ENCODE data around the gene EGLN3. TPM values are rescaled to one million over a fixed set of nuclear protein-coding genes. Genes with fewer than 3 reads are reported as not detected.
A peak's percentile ranks its signal among the peaks of the same experiment; 100 is the strongest.

The EGLN3 gene
- total RNA-seq, 1 donor: 0.86 TPM

DNA sequence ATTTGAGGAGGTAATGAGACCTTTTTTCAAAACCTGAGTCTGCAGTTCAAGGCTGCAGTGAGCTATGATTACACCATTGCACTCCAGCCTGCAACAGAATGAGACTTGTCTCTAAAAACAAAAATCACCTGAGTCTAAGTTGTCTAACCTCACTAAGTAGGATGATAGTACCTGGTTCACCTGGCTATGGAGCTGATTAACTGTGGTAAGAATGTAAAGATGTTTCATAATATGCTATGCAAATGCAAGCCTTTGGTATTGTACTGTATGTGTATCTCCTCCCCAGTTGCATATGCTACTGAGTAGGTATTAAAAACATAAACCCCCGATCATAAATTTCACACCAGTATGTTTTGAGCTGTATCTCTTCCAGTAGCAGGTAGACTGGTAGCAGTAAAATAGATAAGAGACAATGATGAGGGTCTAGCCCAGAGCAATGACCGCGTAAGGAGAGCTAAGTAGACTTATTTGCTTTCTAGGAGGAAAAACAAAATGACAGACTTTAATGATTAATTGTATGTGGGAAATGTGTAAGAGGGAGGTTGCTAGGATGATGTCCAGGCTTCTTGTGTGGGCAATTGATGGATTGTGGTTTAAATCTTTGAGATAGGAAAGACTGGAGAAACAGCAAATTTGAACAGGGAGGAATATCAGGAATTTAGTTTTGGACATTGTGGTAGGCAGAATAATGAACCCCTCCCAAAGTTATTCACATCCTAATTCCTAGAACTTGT is 41.6 kb upstream of the EGLN3 start:
- TF ChIP-seq, protein P1, sequence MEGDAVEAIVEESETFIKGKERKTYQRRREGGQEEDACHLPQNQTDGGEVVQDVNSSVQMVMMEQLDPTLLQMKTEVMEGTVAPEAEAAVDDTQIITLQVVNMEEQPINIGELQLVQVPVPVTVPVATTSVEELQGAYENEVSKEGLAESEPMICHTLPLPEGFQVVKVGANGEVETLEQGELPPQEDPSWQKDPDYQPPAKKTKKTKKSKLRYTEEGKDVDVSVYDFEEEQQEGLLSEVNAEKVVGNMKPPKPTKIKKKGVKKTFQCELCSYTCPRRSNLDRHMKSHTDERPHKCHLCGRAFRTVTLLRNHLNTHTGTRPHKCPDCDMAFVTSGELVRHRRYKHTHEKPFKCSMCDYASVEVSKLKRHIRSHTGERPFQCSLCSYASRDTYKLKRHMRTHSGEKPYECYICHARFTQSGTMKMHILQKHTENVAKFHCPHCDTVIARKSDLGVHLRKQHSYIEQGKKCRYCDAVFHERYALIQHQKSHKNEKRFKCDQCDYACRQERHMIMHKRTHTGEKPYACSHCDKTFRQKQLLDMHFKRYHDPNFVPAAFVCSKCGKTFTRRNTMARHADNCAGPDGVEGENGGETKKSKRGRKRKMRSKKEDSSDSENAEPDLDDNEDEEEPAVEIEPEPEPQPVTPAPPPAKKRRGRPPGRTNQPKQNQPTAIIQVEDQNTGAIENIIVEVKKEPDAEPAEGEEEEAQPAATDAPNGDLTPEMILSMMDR (IDR thresholded peaks at IDR 0.05; ENCODE audit: insufficient read depth, low read depth, low read length): no peak
- H3K4me3 ChIP-seq (ENCODE audit: low read depth, low read length): no peak overlapping the region
- no peak for DNase-seq (ENCODE audit: low read depth)

DNA sequence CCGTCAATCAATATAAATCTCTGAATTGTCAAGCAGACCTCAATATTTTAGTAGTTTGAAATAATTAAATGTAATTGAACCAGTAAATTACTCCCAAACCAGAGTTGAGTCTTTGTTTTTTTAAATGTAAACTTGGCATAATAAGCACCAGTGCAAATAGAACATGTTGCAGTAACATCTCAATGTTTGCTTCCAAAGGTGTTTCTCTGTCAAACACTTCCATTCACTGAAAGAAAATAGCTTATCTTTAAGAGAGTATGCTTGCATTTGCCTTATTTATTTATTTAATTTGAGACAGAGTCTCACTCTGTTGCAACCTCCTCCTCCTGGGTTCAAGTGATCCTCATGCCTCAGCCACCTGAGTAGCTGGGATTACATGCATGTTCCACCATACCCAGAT is 39.9 kb upstream of the EGLN3 start:
- DNase-seq (ENCODE audit: low read depth): no peak
- H3K4me3 ChIP-seq (ENCODE audit: low read depth, low read length): no peak overlapping the region
- TF ChIP-seq, protein P1 (IDR thresholded peaks at IDR 0.05; ENCODE audit: insufficient read depth, low read depth, low read length): no peak

DNA sequence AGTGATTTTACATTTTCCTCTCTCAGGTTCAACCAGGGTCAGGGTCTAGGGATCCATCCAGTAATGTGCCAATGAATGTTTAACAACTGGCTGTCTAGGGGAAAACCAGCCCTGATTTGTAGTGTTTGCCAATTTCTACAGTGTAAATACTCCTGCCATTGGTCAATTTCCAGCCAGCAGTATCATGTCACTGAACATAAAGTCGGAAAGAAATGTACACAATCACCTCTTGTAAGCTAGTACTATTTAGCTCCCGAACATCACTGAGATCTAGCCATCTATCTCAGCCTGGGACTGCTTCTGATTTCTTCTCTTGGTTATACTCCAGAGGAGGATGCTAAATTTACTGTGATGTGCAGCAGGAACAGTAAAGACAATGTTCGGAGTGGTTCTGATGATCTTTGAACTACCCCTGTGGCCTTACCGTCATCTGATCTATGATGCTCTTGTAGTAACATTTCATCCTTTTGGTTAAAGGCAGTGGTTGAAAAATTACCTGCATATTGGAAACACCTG is 36.7 kb upstream of the EGLN3 start:
- TF ChIP-seq, protein P1 (IDR thresholded peaks at IDR 0.05; ENCODE audit: insufficient read depth, low read depth, low read length): no peak
- no peak for DNase-seq (ENCODE audit: low read depth)
- no peak overlapping the region for H3K4me3 ChIP-seq (ENCODE audit: low read depth, low read length)

DNA sequence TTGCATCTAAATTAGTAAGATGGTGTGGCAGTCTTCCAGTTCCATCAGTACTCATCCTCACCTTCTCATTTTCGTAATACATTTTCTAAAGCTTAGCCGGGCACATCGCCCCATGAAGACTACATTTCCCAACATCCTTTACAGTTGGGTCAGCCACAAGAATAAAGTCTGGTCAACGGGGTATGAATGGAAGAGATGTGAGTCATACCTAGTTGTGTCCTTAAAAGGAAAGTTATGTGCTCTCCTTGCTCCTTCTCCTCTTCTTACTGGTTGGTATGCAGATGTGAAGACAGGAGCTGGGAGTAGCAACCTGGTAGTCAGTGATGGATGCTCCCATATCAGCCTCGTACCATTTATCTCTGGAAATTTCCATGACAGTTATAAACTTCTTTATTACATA is 35.9 kb upstream of the EGLN3 start:
- DNase-seq (ENCODE audit: low read depth): peak; percentile 58
- TF ChIP-seq, protein P1 (IDR thresholded peaks at IDR 0.05; ENCODE audit: insufficient read depth, low read depth, low read length): no peak
- no peak overlapping the region for H3K4me3 ChIP-seq (ENCODE audit: low read depth, low read length)

DNA sequence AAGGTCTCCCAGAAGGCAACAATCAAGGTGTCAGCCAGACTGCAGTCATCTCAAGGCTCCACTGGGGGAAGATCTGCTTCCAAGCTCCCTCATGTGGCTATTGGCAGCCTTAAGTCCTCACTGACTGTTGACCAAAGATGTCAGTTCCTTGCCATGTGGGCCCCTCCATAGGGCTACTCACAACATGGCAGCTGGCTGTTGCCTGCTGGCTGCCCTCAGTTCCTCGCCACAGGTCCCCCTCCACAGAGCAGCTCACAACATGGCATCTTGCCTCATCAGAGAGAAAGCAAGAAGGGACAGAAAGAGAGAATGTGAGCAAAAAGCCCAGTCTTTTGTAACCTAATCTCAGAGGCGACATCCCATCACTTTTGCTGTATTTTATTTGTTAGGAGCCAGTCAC is 34.4 kb upstream of the EGLN3 start:
- DNase-seq (ENCODE audit: low read depth): no peak
- TF ChIP-seq, protein P1 (IDR thresholded peaks at IDR 0.05; ENCODE audit: insufficient read depth, low read depth, low read length): no peak
- H3K4me3 ChIP-seq (ENCODE audit: low read depth, low read length): no peak overlapping the region

DNA sequence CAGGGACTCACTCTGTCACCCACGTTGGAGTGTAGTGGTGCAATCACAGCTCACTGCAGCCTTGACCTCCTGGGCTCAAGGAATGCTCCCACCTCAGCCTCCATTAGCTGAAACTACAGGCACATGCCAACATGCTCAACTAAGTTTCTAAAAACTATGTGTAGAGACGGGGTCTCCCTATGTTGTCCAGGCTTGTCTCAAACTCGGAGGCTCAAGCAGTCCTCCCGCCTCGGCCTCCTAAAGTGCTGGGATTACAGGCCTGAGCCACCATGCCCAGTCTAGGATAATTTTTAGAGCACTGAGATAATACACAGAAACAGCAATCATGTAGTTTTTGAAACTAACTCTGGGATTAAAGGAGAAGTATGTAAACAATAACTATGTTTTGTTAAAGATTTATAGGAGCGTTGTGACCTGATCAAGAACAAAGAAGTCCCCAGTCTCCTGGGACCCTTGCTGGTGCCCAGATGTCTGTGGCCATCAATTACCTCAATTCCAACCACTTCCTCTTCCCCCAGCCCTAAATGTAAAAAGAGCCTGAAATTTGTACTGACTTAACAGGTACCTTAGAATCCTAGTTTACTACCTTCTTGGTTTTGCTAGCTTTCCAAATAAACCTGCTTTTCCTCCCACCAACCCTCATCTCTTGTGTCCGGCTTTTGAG is 28.9 kb upstream of the EGLN3 start:
- TF ChIP-seq, protein P1 (IDR thresholded peaks at IDR 0.05; ENCODE audit: insufficient read depth, low read depth, low read length): no peak
- DNase-seq (ENCODE audit: low read depth): no peak
- H3K4me3 ChIP-seq (ENCODE audit: low read depth, low read length): no peak overlapping the region

All from fibroblast of villous mesenchyme (primary cell).